Hippocampal formation (tissue), 2 donors: ENCODE measurements around the gene IGFN1.

Source experiments
- DNase-seq, 2 donors: peaks; one replicate each; lab custom pipeline; 2025; lab: John Stamatoyannopoulos, UW

IGFN1 gene

DNA sequence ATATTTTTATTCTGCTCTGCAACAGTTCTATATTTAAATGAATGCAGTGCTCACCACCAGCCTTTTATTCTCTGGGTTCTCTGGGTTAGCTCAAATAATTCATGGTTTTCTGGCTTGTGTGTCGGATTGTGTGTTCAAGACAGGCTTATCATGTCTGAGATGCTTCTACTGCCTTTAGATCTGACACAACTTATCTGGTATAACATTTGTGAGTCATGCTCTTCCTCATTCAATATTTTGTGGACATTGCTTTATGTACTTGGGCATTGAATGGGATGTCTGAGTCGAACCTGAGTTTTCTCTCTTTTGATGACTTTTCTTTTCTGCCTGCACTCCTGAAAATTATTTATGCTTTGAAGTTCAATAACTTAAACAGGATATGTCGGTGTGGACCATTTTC is 75.1 kb downstream of the IGFN1 start:
- no peak for DNase-seq

GRCh38 chr1:201266276-201266675 is 75.7 kb downstream of the IGFN1 start:
- DNase-seq = no peak

GRCh38 chr1:201266774-201267173 is 76.2 kb downstream of the IGFN1 start:
- no peak for DNase-seq

- DNase-seq = no peak
These were observed 77.0 kb downstream of the IGFN1 start for GRCh38 chr1:201267481-201268229.

DNA sequence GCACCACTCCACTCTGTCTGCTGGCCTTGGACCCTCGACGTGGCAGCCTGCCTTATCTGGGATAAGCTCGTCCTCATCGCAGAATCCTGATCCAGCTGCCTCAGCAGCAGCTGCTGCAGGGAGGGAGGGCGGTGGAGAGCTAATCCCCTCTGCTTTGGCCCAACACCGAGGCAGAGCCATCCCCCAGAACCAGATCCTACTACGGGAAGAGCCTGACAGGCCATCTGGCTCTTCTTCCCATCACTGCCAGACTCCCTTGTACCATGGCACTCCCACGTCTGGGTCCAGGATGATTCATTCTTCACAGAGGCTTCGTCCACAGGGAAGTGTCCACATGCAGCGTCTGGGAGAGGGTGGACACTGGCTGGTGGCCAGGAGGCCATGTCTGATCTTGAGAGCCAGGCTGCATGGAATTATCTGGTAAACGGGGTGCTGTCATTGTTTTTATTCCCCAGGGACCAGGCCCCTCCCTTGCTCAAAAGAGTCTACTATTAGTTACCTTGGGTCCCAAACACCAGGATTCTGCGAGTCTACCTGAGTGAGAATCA is 78.1 kb downstream of the IGFN1 start:
- no peak for DNase-seq

DNA sequence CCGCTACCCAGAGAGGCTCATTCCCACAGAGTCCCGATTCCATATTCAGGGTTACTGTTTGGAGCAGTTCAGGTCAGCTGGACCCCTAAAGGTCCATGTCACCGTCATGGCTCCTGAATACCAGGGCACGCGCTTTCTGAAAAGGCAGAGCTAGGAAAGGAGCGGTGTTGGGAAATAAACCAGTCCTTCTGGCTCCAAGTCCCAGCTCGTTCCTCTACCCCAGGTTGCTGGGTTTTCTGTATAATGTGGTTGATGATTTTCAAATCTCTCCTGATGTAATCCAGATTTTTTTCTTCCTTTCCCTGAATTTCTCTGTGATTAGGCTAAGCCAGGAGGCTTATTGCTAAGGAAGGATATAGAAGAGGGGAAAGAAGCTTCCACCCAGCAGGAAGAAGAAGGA is 78.7 kb downstream of the IGFN1 start:
- DNase-seq = no peak

DNA sequence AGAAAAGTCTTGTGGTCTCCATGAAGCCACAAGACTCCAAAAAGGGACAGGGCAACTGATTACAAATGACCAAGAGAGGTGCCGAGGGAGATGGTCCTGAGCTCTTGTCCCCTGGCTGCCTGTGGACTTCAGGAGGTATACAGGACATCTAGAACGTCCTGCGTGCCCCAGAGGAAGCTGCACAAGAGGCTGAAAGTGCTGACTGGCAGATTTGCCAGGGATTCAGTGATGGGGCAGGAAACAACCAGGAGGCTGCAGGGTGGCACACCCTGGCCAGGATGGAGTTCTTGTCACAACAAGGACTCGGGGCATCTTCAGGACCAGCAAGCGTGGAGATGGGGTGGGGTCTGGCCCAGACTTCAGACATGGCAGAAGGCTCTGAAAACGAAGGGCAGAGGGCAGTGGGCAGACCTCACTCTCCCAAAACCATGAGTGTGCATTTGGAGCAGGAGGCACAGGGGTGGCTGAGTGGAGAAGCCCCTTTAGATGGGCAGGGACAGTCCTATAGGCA is 79.3 kb downstream of the IGFN1 start:
- DNase-seq = no peak

DNA sequence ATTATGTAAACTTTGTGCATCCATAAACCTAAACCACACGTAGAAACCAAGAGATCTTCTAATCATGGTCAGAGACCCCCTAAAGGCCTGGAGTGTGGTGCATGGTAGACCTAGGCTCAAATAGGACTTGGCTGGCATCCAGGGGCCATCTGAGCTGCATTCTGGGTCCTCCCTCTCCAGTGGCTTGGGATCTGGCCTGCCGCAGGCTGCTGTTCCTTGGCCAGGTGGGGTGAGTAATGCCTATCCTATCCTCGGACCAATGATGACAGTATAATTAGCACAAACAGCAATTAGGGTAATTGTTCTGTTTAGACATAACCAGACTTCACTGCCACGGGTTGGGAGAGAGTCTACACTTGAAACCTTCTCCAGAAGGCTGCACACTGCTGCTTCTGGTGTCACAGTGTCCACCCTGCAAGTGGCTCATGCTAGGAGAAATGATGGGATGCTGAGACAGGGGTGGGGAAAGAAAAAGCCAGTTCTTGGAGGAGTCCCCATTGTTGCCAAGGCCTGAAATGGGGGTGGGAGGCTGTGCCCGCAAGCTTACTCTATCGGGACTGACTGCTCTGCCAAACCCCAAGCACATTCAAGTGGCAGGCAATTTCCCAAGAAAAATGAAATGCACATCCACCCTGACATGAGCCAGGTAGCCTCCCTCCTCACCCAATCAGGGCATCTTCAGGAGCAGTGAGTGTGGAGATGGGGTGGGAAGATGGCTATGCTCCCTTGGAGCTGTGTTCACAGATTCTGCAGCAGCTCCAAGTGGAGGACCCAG is 80.2 kb downstream of the IGFN1 start:
- DNase-seq = no peak

DNA sequence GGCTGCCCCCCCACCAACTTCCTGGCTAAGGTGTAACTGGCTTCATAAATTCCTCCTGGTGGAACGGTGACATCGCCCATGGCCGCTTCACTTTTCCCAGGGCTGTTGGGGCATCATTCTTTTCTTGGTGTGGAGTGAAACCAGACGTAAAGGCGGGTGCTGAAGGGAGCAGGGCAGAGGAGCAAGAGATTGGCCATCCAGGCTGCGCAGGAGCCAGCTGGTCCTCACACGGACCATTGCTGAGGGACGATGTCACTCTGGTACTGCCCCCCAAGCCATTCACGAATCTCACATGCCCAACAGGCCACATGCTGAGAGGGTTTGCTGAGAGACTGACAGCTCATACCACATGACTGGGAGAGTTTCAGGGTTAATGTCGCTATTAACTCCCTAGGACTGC is 82.2 kb downstream of the IGFN1 start:
- DNase-seq = no peak

DNA sequence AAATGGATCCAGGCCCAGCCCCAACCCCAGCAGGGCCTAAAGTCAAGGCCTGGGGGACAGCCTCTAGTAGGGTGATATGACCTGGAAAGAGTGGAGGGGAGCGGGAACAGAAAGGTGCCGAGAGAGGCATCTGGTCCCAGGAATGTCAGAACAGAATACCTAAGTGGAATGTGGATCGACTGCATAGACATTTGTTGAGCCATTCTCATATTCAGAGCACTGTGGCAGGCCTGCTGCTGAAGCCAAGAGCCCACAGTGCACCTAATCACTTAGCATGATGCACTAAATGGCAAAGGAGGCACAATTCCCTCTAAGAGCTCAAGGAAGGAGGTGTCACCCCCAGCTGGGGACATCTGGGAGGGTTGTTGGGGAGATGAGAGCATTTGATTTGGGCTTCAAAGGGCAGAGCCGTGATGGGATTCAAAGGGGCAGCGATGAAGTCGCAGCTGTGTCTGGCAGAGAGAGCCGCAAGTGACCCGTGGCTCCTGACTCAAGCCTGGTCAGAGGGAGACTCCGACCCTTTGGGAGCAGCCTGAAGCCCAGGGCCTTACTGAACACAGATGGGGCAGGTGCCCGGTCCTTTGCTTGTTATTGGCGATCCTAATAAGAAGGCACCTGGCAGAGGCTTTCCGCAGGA is 84.1 kb downstream of the IGFN1 start:
- DNase-seq = no peak

DNA sequence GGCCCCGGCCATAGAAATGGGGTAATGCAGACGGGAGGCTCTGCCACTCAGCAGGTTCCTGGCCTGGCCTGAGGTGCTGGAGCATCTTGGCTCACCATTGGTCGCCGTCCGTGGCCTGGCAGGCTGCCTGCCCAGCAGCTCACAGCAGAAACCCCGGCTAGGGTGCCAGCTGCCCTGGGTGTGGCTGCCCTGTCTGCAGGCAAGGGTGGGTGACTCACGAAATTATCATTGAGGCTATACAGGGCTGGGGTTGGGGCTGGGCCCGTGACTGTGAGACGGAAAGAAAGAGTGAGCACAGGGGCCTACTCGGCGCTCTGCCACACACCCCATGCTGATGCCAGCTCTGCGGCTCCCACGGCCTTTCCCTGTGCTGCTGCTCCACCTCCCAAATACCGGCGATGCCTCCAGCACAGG is 84.6 kb downstream of the IGFN1 start:
- no peak for DNase-seq

GRCh38 chr1:201276891-201277290 is 86.3 kb downstream of the IGFN1 start:
- DNase-seq = no peak

GRCh38 chr1:201277441-201277840 is 86.8 kb downstream of the IGFN1 start:
- DNase-seq = no peak
